ENCODE data around the gene INTS11.

DNA sequence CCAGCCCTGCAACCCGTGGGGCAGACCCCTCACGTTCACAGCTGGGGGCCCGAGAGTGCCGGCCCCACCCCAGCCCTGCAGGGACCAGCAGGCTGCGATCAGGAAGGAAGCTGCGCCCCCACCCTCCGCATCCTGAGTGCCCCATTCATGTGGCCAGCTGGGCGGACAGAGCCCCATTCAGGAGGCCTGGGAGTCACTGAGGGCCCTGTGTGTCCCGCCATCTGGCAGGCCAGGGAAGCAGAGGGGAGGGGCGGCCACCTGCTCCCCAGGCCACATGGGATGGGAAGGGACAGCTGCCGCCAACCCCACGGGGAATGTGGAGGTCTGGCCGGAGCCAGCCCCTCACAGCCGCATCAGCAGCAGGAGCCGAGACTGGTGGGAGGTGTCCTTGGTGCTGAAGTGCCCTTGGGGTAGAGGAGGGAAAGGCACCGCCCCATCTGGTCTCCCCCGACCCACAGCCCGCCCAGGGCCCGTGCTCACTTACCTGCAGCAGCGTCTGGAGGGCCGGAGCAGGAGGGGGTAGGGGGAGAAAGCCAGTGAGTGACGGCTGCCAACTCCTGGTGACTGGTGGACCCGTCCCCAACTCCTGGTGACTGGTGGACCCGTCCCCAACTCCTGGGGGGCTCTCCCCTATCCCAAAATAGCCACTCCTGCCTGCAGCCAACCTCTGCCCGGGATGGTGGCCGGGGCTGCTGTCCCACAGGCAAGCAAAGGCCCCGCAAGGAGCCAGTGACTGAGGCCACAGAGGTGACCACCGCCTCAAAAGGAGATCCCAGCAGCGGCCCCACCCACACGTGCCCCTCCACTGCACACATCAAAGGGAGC lies 25.4 kb downstream of the INTS11 start:
- TF ChIP-seq, protein P1, sequence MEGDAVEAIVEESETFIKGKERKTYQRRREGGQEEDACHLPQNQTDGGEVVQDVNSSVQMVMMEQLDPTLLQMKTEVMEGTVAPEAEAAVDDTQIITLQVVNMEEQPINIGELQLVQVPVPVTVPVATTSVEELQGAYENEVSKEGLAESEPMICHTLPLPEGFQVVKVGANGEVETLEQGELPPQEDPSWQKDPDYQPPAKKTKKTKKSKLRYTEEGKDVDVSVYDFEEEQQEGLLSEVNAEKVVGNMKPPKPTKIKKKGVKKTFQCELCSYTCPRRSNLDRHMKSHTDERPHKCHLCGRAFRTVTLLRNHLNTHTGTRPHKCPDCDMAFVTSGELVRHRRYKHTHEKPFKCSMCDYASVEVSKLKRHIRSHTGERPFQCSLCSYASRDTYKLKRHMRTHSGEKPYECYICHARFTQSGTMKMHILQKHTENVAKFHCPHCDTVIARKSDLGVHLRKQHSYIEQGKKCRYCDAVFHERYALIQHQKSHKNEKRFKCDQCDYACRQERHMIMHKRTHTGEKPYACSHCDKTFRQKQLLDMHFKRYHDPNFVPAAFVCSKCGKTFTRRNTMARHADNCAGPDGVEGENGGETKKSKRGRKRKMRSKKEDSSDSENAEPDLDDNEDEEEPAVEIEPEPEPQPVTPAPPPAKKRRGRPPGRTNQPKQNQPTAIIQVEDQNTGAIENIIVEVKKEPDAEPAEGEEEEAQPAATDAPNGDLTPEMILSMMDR (IDR thresholded peaks at IDR 0.05; ENCODE audit: low read length) = no peak
- TF ChIP-seq EZH2 (IDR thresholded peaks at IDR 0.05; ENCODE audit: borderline replicate concordance, low read length) = no peak

All from OCI-LY1 (cell line).